KOPT-K1 (cell line): ENCODE measurements around the gene PRDM5.

Source experiments
- H3K27ac ChIP-seq: fragments of 200-600 bp; sonication (generic); 2 replicates; pipeline ENCODE4 v1.5.1; 2016; ENCODE audit warnings: antibody characterized with exemption, mild to moderate bottlenecking, low read depth, low read length; ENCODE audit not compliant: poor library complexity, severe bottlenecking
- H3K36me3 ChIP-seq: fragments of 200-600 bp; sonication (generic); 2 replicates; pipeline ENCODE4 v1.5.1; 2017; ENCODE audit warnings: antibody characterized with exemption, mild to moderate bottlenecking, low read length, moderate library complexity; ENCODE audit not compliant: insufficient read depth
- H3K9me3 ChIP-seq: fragments of 200-600 bp; sonication (generic); 2 replicates; pipeline ENCODE4 v1.5.1; 2017; ENCODE audit warnings: antibody characterized with exemption, low read length, mild to moderate bottlenecking; ENCODE audit not compliant: insufficient read depth, poor library complexity, severe bottlenecking

The PRDM5 gene

DNA sequence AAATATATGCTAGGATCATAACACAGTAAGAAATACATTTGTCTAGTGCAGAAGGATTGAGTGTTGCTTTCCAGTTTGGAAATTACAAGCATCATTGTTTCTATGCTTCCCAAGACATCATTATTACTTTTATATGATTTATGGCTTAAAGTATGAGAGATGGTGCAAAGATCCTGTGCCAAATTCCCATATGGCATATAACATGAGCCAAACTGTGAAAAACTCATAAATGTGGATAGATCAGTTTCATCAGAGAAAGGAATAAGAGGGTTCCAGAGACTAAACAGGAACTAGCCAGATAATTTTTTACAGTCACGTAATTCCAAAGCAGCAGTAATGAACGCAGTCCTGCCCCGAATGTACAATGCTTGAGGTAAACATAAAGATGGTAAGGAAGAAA lies 126.3 kb downstream of the PRDM5 start:
- no peak overlapping the region for H3K27ac ChIP-seq
- no peaks in the 10 kb centered on the region for H3K9me3 ChIP-seq
- H3K36me3 ChIP-seq: no peaks in the 10 kb centered on the region

DNA sequence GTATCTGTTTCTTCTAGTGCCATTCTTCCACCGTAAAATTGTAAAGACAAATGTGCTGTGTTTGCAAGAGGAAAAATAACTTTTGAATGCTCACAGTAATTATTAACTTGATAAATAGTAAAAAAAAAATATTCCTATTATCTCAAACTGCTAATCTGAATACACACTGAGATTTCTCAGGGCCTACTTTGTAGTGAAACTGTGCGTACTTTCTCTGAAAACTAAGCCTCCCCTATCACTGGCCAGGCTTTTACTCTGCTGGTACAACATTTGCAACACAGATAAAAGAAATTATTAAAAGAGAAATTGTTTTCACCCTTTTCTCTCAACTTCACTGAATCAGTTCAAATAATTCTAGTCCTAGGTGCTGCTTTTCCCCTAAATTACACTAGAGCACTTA lies 137.3 kb downstream of the PRDM5 start:
- H3K36me3 ChIP-seq: no peaks in the 10 kb centered on the region
- no peaks in the 10 kb centered on the region for H3K9me3 ChIP-seq
- no peak overlapping the region for H3K27ac ChIP-seq

GRCh38 chr4:120777459-120777858 lies 145.1 kb downstream of the PRDM5 start:
- H3K9me3 ChIP-seq: no peaks in the 10 kb centered on the region
- H3K27ac ChIP-seq: no peak overlapping the region
- no peaks in the 10 kb centered on the region for H3K36me3 ChIP-seq

- Histone ChIP-seq H3K27ac (no peak overlapping the region), H3K36me3 (no peaks in the 10 kb centered on the region), H3K9me3 (no peaks in the 10 kb centered on the region)
Observed at GRCh38 chr4:120775431-120775830, 147.1 kb downstream of the PRDM5 start.

- Histone ChIP-seq H3K9me3 (no peaks in the 10 kb centered on the region), H3K36me3 (no peaks in the 10 kb centered on the region), H3K27ac (no peak overlapping the region)
Observed at GRCh38 chr4:120773641-120774040, 148.9 kb downstream of the PRDM5 start.

- no peaks in the 10 kb centered on the region for H3K9me3 ChIP-seq
- H3K36me3 ChIP-seq: no peaks in the 10 kb centered on the region
- H3K27ac ChIP-seq: no peak overlapping the region
Observed at GRCh38 chr4:120771907-120772306, 150.6 kb downstream of the PRDM5 start.

DNA sequence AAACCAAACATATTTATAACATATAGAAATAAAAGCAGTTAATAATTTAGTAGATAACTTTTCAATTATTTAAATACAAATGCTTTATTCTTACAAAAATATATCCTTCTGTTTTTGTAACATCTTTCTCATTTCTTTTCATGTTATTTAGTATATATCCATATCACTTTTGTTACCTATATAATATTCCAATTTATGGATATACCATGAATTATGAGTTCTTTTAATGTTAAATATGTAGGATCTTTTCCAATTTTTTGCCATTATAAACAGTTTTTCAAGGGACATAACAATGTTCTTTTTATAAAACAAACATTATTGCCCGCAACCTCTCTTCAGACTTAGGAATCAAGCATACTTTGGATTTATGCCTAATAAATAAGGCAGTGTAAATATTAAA lies 151.6 kb downstream of the PRDM5 start:
- no peak overlapping the region for H3K27ac ChIP-seq
- H3K36me3 ChIP-seq: no peaks in the 10 kb centered on the region
- no peaks in the 10 kb centered on the region for H3K9me3 ChIP-seq

DNA sequence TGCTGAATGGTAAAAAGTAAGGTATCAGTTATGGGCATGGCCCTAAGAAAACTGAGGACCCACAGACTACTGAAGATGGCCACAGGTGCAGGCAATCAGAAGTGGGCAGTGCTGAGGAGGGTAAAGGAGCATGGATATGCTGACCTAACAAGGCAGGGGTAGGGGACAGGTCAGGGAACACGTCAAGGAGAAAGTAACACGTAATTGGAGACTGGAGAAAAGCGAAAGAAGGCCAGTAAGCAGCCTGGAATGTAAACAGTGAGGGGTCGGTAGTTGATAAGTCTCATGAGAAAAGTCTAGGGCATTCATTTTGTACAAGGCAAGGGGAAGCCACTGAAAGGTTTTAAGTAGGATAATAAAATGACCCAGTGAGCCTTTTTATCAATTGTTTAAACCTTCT lies 153.3 kb downstream of the PRDM5 start:
- H3K27ac ChIP-seq: no peak overlapping the region
- H3K36me3 ChIP-seq: no peaks in the 10 kb centered on the region
- H3K9me3 ChIP-seq: no peaks in the 10 kb centered on the region

- no peaks in the 10 kb centered on the region for H3K9me3 ChIP-seq
- no peaks in the 10 kb centered on the region for H3K36me3 ChIP-seq
- H3K27ac ChIP-seq: no peak overlapping the region
Observed at GRCh38 chr4:120765260-120765680, 157.3 kb downstream of the PRDM5 start.

DNA sequence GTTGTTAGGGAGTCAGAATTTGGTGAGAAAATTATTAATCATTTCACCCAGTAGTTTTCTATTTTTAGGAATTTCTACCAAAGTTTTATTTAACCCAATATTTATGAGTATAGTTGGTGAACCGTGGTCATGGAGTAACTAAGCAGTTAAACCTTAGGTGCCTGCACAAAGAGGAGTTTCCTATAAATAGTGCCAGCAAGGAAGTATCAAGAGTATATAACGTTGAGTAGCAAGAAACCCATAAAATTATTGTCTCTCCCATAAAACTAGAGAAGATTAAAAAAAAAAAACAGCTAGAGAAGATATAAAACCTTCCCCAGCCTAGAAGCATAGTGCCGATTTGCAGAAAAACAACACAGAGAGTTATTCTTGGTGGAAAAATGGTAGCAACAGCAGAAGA lies 158.9 kb downstream of the PRDM5 start:
- Histone ChIP-seq H3K27ac (no peak overlapping the region), H3K36me3 (no peaks in the 10 kb centered on the region)

DNA sequence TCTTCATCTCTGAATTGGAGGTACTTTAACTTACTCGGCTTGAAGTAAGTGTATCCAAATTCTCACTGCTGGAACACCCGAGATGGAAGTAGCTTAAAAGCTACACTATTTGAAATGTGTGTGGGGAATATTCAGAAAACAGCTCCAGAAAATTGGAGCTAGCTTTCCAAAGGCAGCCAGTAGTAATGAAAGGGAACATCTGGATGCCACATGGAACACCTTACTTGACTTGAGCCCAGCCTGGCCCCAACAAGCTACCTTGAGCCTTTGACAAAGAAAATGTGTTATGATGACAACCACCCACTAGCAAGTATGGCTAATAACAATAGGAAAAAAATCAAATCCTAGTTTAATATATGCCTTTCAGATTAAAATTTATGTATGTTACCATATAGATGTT lies 161.5 kb downstream of the PRDM5 start:
- Histone ChIP-seq H3K9me3 (no peaks in the 10 kb centered on the region), H3K27ac (no peak overlapping the region), H3K36me3 (no peaks in the 10 kb centered on the region)

More for the DNA sequence above, 158.9 kb downstream of the PRDM5 start:
- no peaks in the 10 kb centered on the region for H3K9me3 ChIP-seq

DNA sequence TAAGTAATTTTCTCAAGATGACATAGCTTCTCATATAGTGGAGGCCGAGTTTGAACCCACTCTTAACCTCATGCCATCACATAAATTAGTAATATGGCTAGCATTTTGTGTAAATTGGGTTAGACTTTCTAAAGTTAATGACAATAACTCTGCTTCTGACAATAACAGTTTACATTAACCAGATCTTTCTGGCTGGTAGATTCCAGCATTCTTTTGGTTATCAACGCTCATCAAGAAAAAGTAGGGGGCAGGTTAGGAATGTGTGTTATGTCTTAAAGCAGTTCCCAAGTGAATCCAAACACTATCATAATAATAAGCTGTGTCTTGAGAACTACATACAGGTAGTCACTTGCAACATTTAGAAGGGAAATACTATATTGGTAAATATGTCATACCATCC lies 162.5 kb downstream of the PRDM5 start:
- H3K27ac ChIP-seq: no peak overlapping the region
- no peaks in the 10 kb centered on the region for H3K36me3 ChIP-seq
- H3K9me3 ChIP-seq: no peaks in the 10 kb centered on the region

DNA sequence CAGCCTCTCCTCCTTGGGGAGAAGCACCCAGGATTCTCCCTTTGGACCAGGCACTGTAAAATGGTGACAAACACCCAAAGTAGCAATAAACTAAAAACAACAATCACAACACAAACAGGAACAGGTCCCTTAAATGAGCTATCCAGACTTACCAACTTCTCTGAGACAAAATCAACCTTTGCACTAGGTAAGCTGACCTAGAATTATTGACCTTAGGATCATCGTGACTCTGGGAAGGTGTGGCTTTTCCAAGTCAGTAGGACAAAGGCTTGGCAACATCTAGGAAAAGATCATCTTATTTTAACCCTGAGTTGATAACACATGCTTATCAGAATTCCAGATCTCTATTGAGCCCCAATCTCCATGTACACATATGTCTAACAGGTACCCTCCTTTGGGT lies 166.7 kb downstream of the PRDM5 start:
- H3K27ac ChIP-seq: no peak overlapping the region
- no peaks in the 10 kb centered on the region for H3K36me3 ChIP-seq
- H3K9me3 ChIP-seq: no peaks in the 10 kb centered on the region

DNA sequence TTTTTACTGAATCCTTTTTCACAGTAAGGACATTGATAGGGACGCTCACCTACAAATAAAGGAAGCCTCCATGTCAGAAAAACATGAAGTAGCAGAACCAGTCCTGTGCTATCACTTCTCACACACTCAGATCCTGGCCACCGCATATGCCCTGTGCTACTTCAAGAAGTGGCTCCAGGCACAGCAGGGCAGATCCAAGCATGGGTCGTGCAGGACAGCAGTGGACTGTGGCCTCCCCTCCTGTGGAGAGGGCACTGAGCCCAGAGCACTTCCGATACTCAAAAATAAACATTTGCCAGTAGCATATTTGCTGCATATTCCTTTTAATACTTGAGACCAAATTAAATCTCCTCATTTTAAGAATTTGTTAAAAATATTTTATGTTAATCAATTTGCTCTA lies 167.9 kb downstream of the PRDM5 start:
- Histone ChIP-seq H3K27ac (no peak overlapping the region), H3K9me3 (no peaks in the 10 kb centered on the region), H3K36me3 (no peaks in the 10 kb centered on the region)

DNA sequence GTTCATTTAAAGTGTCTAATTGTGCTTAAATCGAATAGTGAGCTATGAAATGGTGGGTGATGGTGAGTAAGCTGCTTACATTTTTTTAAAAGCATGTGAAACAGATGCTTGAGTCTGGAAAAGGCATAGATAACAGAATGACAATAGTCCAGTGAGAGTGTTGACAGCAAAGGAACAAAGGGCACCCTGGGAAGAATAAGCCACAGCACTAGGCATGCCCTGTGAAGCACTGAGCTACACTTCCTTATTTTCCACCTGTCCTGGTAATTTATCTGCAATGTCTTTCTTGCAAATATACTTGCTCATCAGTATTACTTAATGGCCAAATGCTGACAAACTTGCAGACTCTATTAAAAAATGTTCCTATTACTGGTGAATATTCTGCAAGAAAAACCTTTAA lies 168.7 kb downstream of the PRDM5 start:
- no peaks in the 10 kb centered on the region for H3K36me3 ChIP-seq
- H3K27ac ChIP-seq: no peak overlapping the region
- H3K9me3 ChIP-seq: no peaks in the 10 kb centered on the region

DNA sequence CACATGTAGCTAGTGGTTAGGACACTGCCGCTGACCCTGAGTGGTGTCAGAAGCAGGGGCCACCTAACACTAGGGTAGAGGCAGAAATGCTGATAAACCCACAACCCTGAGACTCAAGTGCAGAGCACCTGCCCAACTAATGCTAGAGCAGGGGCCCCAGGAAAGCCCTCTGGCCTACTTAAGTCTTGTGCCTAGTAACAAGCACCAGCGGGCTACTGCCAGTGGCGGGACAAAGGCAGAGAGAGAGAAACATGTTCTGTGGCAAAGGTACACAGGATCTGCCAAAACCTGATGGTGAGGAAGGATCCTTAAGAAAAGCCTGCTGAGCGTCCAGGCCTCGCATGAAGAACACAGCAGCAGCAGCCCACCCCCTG lies 172.4 kb downstream of the PRDM5 start:
- no peak overlapping the region for H3K27ac ChIP-seq
- H3K36me3 ChIP-seq: no peaks in the 10 kb centered on the region
- H3K9me3 ChIP-seq: no peaks in the 10 kb centered on the region
